ENCODE measurements around the gene PSME3.

PSME3 gene

GRCh38 chr17:42844271-42844670 lies 11.1 kb downstream of the PSME3 start, which contains the start of gene AOC2:
TSS of gene AOC2 (plus strand) at chr17:42844580. CDS start at chr17:42844627, 47 bp downstream.
- H3K36me3 ChIP-seq, result peaks cover 28 to 69% (median 57%) of the 10 kb centered on the region in 3 donors
- H3K9me3 ChIP-seq, result no peaks in the 10 kb centered on the region
- DNase-seq, result no peak
- intact Hi-C loops (cut with DNase I; ENCODE audit: low total_unique reads), result loop anchor here (2.0 to 5.0 kb wide), 2 partner anchors 93 to 153 kb away; partner anchors contain the start of gene RPL27
- no peaks in the 10 kb centered on the region for H3K27me3 ChIP-seq
- no peak within 1 kb of the TSS for H3K4me3 ChIP-seq
- TF ChIP-seq CTCF (IDR thresholded peaks at IDR 0.05), result no peak
- H3K4me1 ChIP-seq, result peaks cover 0 to 23% (median 8%) of the 10 kb centered on the region in 4 donors
- peak within 1 kb of the TSS; percentile 36 to 59 for H3K27ac ChIP-seq

DNA sequence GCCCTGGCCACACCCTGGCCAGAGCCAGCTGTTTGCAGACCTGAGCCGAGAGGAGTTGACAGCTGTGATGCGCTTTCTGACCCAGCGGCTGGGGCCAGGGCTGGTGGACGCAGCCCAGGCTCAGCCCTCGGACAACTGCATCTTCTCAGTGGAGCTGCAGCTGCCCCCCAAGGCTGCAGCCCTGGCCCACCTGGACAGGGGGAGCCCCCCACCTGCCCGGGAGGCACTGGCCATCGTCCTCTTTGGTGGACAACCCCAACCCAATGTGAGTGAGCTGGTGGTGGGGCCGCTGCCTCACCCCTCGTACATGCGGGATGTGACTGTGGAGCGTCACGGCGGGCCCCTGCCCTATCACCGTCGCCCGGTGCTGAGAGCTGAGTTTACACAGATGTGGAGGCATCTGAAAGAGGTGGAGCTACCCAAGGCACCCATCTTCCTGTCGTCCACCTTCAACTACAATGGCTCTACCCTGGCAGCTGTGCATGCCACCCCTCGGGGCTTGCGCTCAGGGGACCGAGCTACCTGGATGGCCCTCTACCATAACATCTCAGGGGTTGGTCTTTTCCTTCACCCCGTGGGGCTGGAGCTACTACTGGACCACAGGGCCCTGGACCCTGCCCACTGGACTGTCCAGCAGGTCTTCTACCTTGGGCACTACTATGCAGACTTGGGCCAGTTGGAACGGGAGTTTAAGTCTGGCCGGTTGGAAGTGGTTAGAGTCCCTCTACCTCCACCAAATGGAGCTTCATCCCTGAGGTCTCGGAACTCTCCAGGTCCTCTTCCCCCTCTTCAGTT lies 11.8 kb downstream of the PSME3 start:
- H3K27me3 ChIP-seq, result no peaks in the 10 kb centered on the region
- peak overlapping the region in 1 of 2 donors; percentile 59 for H3K27ac ChIP-seq
- H3K36me3 ChIP-seq, result peaks cover 22 to 62% (median 50%) of the 10 kb centered on the region in 3 donors
- no peaks in the 10 kb centered on the region for H3K9me3 ChIP-seq
- H3K4me3 ChIP-seq, result no peak overlapping the region
- peaks cover 0 to 29% (median 11%) of the 10 kb centered on the region in 4 donors for H3K4me1 ChIP-seq
- no peak for TF ChIP-seq CTCF (IDR thresholded peaks at IDR 0.05)
- intact Hi-C loops (cut with DNase I; ENCODE audit: low total_unique reads), result loop anchor here (2.0 to 5.0 kb wide), 2 partner anchors 92 to 152 kb away; partner anchors contain the start of gene RPL27
- DNase-seq, result no peak

DNA sequence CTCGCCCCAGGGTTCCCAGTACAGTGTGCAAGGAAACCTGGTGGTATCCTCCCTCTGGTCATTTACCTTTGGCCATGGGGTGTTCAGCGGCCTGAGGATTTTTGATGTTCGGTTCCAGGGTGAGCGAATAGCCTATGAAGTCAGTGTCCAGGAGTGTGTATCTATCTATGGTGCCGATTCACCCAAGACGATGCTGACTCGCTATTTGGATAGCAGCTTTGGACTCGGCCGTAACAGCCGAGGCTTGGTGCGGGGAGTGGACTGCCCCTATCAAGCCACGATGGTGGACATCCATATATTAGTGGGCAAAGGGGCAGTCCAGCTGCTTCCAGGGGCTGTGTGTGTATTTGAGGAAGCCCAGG lies 12.3 kb downstream of the PSME3 start:
- H3K36me3 ChIP-seq, result peaks cover 17 to 57% (median 45%) of the 10 kb centered on the region in 3 donors
- peaks cover 0 to 35% (median 15%) of the 10 kb centered on the region in 4 donors for H3K4me1 ChIP-seq
- no peak for TF ChIP-seq CTCF (IDR thresholded peaks at IDR 0.05)
- peak overlapping the region; percentile 57 to 59 for H3K27ac ChIP-seq
- DNase-seq, result no peak
- no peaks in the 10 kb centered on the region for H3K27me3 ChIP-seq
- intact Hi-C loops (cut with DNase I; ENCODE audit: low total_unique reads), result loop anchor here (2.0 kb wide), 1 partner anchor 91 kb away; no protein-coding TSS in a partner anchor
- H3K4me3 ChIP-seq, result no peak overlapping the region
- no peaks in the 10 kb centered on the region for H3K9me3 ChIP-seq

- DNase-seq, result no peak
- intact Hi-C loops (cut with DNase I; ENCODE audit: low total_unique reads), result loop anchor here (2.0 kb wide), 2 partner anchors 77 to 91 kb away; no protein-coding TSS in a partner anchor
- Histone ChIP-seq H3K4me1 (peaks cover 0 to 39% (median 18%) of the 10 kb centered on the region in 4 donors), H3K9me3 (no peaks in the 10 kb centered on the region), H3K36me3 (peaks cover 12 to 51% (median 41%) of the 10 kb centered on the region in 3 donors), H3K4me3 (no peak overlapping the region), H3K27me3 (no peaks in the 10 kb centered on the region), H3K27ac (peak overlapping the region; percentile 57 to 59)
- TF ChIP-seq CTCF (IDR thresholded peaks at IDR 0.05), result no peak
Measured at GRCh38 chr17:42845918-42846593, 12.9 kb downstream of the PSME3 start.

GRCh38 chr17:42846594-42847280 lies 13.5 kb downstream of the PSME3 start:
- no peak for TF ChIP-seq CTCF (IDR thresholded peaks at IDR 0.05)
- no peaks in the 10 kb centered on the region for H3K27me3 ChIP-seq
- H3K4me1 ChIP-seq, result peaks cover 0 to 39% (median 18%) of the 10 kb centered on the region in 4 donors
- intact Hi-C loops (cut with DNase I; ENCODE audit: low total_unique reads), result loop anchor here (2.0 kb wide), 1 partner anchor 76 kb away; no protein-coding TSS in a partner anchor
- no peak overlapping the region for H3K4me3 ChIP-seq
- peaks cover 6 to 45% (median 35%) of the 10 kb centered on the region in 3 donors for H3K36me3 ChIP-seq
- no peaks in the 10 kb centered on the region for H3K9me3 ChIP-seq
- H3K27ac ChIP-seq, result peak overlapping the region; percentile 57 to 59
- DNase-seq, result peak in 1 of 2 donors; percentile 53

All from tibial artery (tissue), 4 donors.